GM12878 (cell line): ENCODE data around the gene KPNA5. TPM values are rescaled to one million over a fixed set of nuclear protein-coding genes. Genes with fewer than 3 reads are reported as not detected.
"Not testable (repeated sequence)": the region's sequence is repeated elsewhere in the genome, so short reads cannot be mapped to it uniquely, and the experiment has no call there.

Experiments
- ATAC-seq: fragments of 200-7000 bp; cut with Tn5 transposase; 3 replicates; pipeline ENCODE4 v1.9.1; 2020; ENCODE audit warnings: mild to moderate bottlenecking, moderate library complexity
- BruUV-seq: library from RNA; stranded (reverse); fragments of 400-500 nt; replicated peaks from 2 replicates; lab custom pipeline; 2021; lab: Mats Ljungman, UMichigan
- CTCF ChIA-PET: fragments of 300-600 bp; sonication (Branson Sonifier 250); formaldehyde crosslinking; extraction: SDS; loops from one replicate; lab custom pipeline; 2021; ENCODE audit warnings: inconsistent platforms; lab: Yijun Ruan, JAX
- POLR2A ChIA-PET: fragments of 350-600 bp; formaldehyde crosslinking; extraction: SDS; loops from one replicate; lab custom pipeline; 2021; ENCODE audit warnings: inconsistent platforms; lab: Charles Lee
- RAD21 ChIA-PET: fragments of 300-600 bp; sonication (Branson Sonifier 250); formaldehyde crosslinking; loops from one replicate; lab custom pipeline; 2023; ENCODE audit warnings: antibody characterized with exemption; ENCODE audit not compliant: unreplicated experiment; lab: Charles Lee
- SMC1A ChIA-PET: fragments of 300-600 bp; sonication (Branson Sonifier 250); formaldehyde crosslinking; loops from one replicate; lab custom pipeline; 2023; ENCODE audit not compliant: unreplicated experiment, uncharacterized antibody; lab: Charles Lee
- DNase-seq: peaks from one replicate; pipeline ENCODE4 v3.0.0-alpha.2; 2011; ENCODE audit warnings: low read depth, low spot score
- FAIRE-seq: peaks from 3 replicates; lab custom pipeline; 2011; peaks lifted over from hg19 to GRCh38; lab: Jason Lieb, UNC
- H2AFZ ChIP-seq: 2 replicates; pipeline ENCODE4 v1.6.0; 2011; ENCODE audit warnings: low read depth, low read length, control low read depth; ENCODE audit not compliant: control insufficient read depth
- H3K27ac ChIP-seq: 2 replicates; pipeline ENCODE4 v1.5.1; 2011; ENCODE audit warnings: control low read depth; ENCODE audit not compliant: control insufficient read depth, insufficient read depth
- H3K27me3 ChIP-seq, 2 experiments: replicated peaks in 1 of 2; 2 replicates each; pipeline versions ENCODE4 v1.6.0 to v1.6.1; 2011; ENCODE audit warnings: low read length in 1 of 2; ENCODE audit not compliant: control insufficient read depth in 2 of 2, insufficient read depth in 2 of 2
- H3K36me3 ChIP-seq, 2 experiments: 2 replicates each; pipeline ENCODE4 v1.5.1; 2011; ENCODE audit warnings: low read length in 1 of 2; ENCODE audit not compliant: control insufficient read depth in 2 of 2, insufficient read depth in 2 of 2
- H3K4me1 ChIP-seq: 2 replicates; pipeline ENCODE4 v1.6.1; 2011; ENCODE audit warnings: mild to moderate bottlenecking, low read length, moderate library complexity, mixed read lengths; ENCODE audit not compliant: control insufficient read depth, insufficient read depth
- H3K4me2 ChIP-seq: 2 replicates; pipeline ENCODE4 v1.6.0; 2011; ENCODE audit warnings: control low read depth; ENCODE audit not compliant: control insufficient read depth, insufficient read depth
- H3K4me3 ChIP-seq: fragments of 200-600 bp; sonication (generic); 2 replicates; pipeline ENCODE4 v1.5.1; 2016
- H3K79me2 ChIP-seq: 2 replicates; pipeline ENCODE4 v1.6.0; 2011; ENCODE audit warnings: low read length; ENCODE audit not compliant: control insufficient read depth, insufficient read depth
- H3K9ac ChIP-seq: 2 replicates; pipeline ENCODE4 v1.8.0; 2011; ENCODE audit warnings: low read length, control low read depth, mixed read lengths; ENCODE audit not compliant: control insufficient read depth, insufficient read depth
- H3K9me3 ChIP-seq: replicated peaks from 3 replicates; pipeline ENCODE4 v1.5.1; 2011; ENCODE audit warnings: mild to moderate bottlenecking, low read length; ENCODE audit not compliant: control insufficient read depth, insufficient read depth
- H4K20me1 ChIP-seq: 2 replicates; pipeline ENCODE4 v1.6.0; 2011; ENCODE audit not compliant: control insufficient read depth, insufficient read depth
- ATF7 ChIP-seq: fragments of 450-650 bp; IDR thresholded peaks from 2 replicates; pipeline ENCODE4 v1.6.1; 2016; ENCODE audit warnings: low read depth, mild to moderate bottlenecking
- BRCA1 ChIP-seq: IDR thresholded peaks from 2 replicates; pipeline ENCODE4 v1.6.1; 2011; ENCODE audit warnings: low read depth, low read length, improper control_type of control experiment
- IRF4 ChIP-seq: IDR thresholded peaks from 2 replicates; pipeline ENCODE4 v1.6.1; 2011; ENCODE audit warnings: low read depth, low read length
- JUNB ChIP-seq: IDR thresholded peaks from 2 replicates; pipeline ENCODE4 v1.6.1; 2016; ENCODE audit warnings: antibody characterized with exemption, mild to moderate bottlenecking
- SIN3A ChIP-seq: IDR thresholded peaks from 2 replicates; pipeline ENCODE4 v1.6.1; 2012; ENCODE audit warnings: low read depth, low read length, improper control_type of control experiment
- ZNF622 ChIP-seq: fragments of 450-650 bp; IDR thresholded peaks from 2 replicates; pipeline ENCODE4 v1.6.1; 2017; ENCODE audit warnings: mild to moderate bottlenecking, inconsistent platforms
- WGBS: methylation state at CpG from one replicate; pipeline ENCODE4 v1.1.6; 2016; ENCODE audit warnings: low lambda C conversion rate; ENCODE audit not compliant: insufficient replicate concordance, insufficient coverage; ENCODE audit errors: missing lambda C conversion rate; 5-methylcytosine and 5-hydroxymethylcytosine counted together
- in situ Hi-C: fragments of 300-500 bp; cut with MboI; formaldehyde crosslinking; loops from 9 replicates; pipeline ENCODE4 v1.14.3; 2018; ENCODE audit warnings: mixed read lengths
- intact Hi-C: fragments of 100-400 bp; cut with micrococcal nuclease; formaldehyde crosslinking; loops from one replicate; pipeline ENCODE4 v1.14.2; 2022; ENCODE audit not compliant: unreplicated experiment
- polyA plus RNA-seq, 11 experiments: library from polyadenylated mRNA; depleted of rRNA in 4 of 11; unstranded in 6 of 11; stranded (reverse) in 5 of 11; fragments of >200 nt; fragmentation: Nextera tagmentation in 4 of 11; fragmentation: Illumina TruSeq in 1 of 11; extraction: Ambion mirVana in 4 of 11; extraction: Trizol in 1 of 11; gene quantifications; 1 replicate in 1 of 11; 2 replicates in 10 of 11; pipeline versions ENCODE4 v1.2.1 to v1.2.3, GENCODE V29; 2011 to 2016; ENCODE audit warnings: inconsistent platforms in 2 of 11, missing spikeins in 2 of 11, low read depth in 1 of 11
- total RNA-seq, 4 experiments: library from RNA; depleted of rRNA in 3 of 4; stranded (reverse); fragments of >200 nt in 3 of 4; fragmentation: Illumina TruSeq in 1 of 4; extraction: Trizol in 1 of 4; gene quantifications; 2 replicates each; pipeline versions ENCODE4 v1.2.1 to v1.2.3, GENCODE V29; 2013 to 2021
- TF ChIP-seq, protein P1 (sequence below), 3 experiments: IDR thresholded peaks in 2 of 3; conservative IDR thresholded peaks in 1 of 3; 2 replicates each; pipeline ENCODE4 v1.5.1; 2011; ENCODE audit warnings: low read depth in 3 of 3, low read length in 3 of 3, mild to moderate bottlenecking in 3 of 3, control low read depth in 2 of 3, moderate library complexity in 2 of 3, inconsistent platforms in 1 of 3, mixed read lengths in 1 of 3; ENCODE audit not compliant: control insufficient read depth in 2 of 3, insufficient read depth in 1 of 3; ENCODE audit errors: extremely low read depth in 1 of 3

KPNA5 gene
- total and polyA plus RNA-seq, 10 of the 15 experiments (the other 5 are each of a cell fraction or from before 2014, with no cell fraction given) = 1.9 to 7.6 (median 4.5) TPM

DNA sequence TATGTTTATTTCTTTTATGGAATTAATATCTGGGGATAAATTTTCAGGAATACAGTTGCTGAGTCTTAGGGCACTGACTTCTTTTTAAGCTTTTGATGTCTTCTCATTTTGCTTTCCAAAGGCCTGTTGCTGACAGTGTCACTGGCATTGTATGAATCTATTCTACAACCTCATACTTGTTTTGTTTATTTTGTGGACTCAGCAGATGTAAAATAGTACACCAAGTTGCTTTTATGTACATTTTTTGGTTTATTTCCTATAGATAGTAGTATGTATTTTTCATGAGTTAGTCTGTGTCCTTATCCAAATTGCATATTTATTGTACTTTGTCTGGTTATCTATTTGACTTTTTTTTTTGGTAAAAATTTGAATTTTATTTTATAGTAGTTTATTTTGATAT, 49.5 kb downstream of the KPNA5 start:
- H3K36me3 ChIP-seq = no peaks in the 10 kb centered on the region
- in situ Hi-C loops (no loop called here), intact Hi-C loops (no loop called here)
- RAD21 ChIA-PET = no interaction called here
- CTCF ChIA-PET = no interaction called here
- H2AFZ ChIP-seq = no peak overlapping the region
- no peaks in the 10 kb centered on the region for H3K4me1 ChIP-seq
- H3K9me3 ChIP-seq = no peaks in the 10 kb centered on the region
- no peaks in the 10 kb centered on the region for H3K79me2 ChIP-seq
- no peak for DNase-seq
- TF ChIP-seq JUNB (no peak), ZNF622 (no peak), SIN3A (no peak)
- H3K9ac ChIP-seq = no peak overlapping the region
- H3K27me3 ChIP-seq = no peaks in the 10 kb centered on the region
- SMC1A ChIA-PET = interaction anchor here (1.1 kb wide), 1 partner anchor 14 kb away, joined by 4 read pairs; no protein-coding TSS in a partner anchor
- H3K4me3 ChIP-seq = no peak overlapping the region
- POLR2A ChIA-PET = no interaction called here
- no peak overlapping the region for H3K27ac ChIP-seq
- no TSS peak for BruUV-seq
- H3K4me2 ChIP-seq = no peak overlapping the region
- FAIRE-seq = no peak
- no peak for ATAC-seq
- no peaks in the 10 kb centered on the region for H4K20me1 ChIP-seq

DNA sequence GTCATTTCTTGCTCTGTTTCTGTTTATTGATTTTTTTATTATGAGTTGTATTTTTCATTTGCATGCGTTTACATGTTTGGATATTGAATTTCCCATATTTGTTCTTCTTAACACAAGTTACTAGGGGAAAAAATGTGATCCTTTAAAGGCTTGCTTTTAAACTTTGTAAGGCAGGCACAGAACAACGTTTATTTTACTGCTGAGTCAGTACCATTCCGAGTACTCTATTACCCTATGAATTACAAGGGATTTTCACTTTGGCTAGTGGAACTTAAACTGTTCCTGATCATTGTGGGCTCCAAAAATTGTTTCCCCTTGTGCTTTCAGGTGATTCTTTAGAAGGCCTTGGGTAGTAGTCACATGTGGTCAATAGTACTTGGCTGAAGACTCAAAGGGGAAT, 56.0 kb downstream of the KPNA5 start:
- no peak overlapping the region for H3K4me2 ChIP-seq
- TF ChIP-seq, protein P1, sequence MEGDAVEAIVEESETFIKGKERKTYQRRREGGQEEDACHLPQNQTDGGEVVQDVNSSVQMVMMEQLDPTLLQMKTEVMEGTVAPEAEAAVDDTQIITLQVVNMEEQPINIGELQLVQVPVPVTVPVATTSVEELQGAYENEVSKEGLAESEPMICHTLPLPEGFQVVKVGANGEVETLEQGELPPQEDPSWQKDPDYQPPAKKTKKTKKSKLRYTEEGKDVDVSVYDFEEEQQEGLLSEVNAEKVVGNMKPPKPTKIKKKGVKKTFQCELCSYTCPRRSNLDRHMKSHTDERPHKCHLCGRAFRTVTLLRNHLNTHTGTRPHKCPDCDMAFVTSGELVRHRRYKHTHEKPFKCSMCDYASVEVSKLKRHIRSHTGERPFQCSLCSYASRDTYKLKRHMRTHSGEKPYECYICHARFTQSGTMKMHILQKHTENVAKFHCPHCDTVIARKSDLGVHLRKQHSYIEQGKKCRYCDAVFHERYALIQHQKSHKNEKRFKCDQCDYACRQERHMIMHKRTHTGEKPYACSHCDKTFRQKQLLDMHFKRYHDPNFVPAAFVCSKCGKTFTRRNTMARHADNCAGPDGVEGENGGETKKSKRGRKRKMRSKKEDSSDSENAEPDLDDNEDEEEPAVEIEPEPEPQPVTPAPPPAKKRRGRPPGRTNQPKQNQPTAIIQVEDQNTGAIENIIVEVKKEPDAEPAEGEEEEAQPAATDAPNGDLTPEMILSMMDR (IDR thresholded peaks at IDR 0.05 in 2 of 3, conservative IDR thresholded peaks at IDR 0.05 in 1 of 3; ENCODE audit: control insufficient read depth in 2 of 3, extremely low read depth in 1 of 3, insufficient read depth in 1 of 3, low read depth in 3 of 3, low read length in 3 of 3) = no peak
- TF ChIP-seq BRCA1 (no peak), IRF4 (no peak), ATF7 (no peak)
- TF ChIP-seq, all 136 proteins: peak for 0
- WGBS = 100% methylated on average over 3 of the region's 3 CpGs
- in situ Hi-C loops = no loop called here
- BruUV-seq = no TSS peak
- no peaks in the 10 kb centered on the region for H3K27me3 ChIP-seq
- ChIA-PET SMC1A (interaction anchor here (1.1 kb wide), 1 partner anchor 24 kb away, joined by 4 read pairs; no protein-coding TSS in a partner anchor), POLR2A (no interaction called here), CTCF (no interaction called here), RAD21 (no interaction called here)
- H3K9me3 ChIP-seq = no peaks in the 10 kb centered on the region
- ATAC-seq (no peak), FAIRE-seq (no peak), DNase-seq (no peak)
- H2AFZ ChIP-seq = no peak overlapping the region
- H3K4me1 ChIP-seq = no peaks in the 10 kb centered on the region
- H3K4me3 ChIP-seq = no peak overlapping the region
- H3K27ac ChIP-seq = no peak overlapping the region
- no peaks in the 10 kb centered on the region for H3K36me3 ChIP-seq
- H4K20me1 ChIP-seq = no peaks in the 10 kb centered on the region
- no peak overlapping the region for H3K9ac ChIP-seq
- H3K79me2 ChIP-seq = no peaks in the 10 kb centered on the region
- intact Hi-C loops = no loop called here

DNA sequence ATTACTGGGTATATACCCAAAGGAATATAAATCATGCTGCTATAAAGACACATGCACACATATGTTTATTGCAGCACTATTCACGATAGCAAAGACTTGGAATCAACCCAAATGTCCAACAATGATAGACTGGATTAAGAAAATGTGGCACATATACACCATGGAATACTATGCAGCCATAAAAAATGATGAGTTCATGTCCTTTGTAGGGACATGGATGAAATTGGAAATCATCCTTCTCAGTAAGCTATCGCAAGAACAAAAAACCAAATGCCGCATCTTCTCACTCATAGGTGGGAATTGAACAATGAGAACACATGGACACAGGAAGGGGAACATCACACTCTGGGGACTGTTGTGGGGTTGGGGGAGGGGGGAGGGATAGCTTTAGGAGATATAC, 59.5 kb downstream of the KPNA5 start:
- H3K4me2 ChIP-seq, H4K20me1 ChIP-seq, POLR2A ChIA-PET, FAIRE-seq, H3K27me3 ChIP-seq, H2AFZ ChIP-seq, CTCF ChIA-PET, H3K4me1 ChIP-seq, H3K4me3 ChIP-seq, H3K9ac ChIP-seq, DNase-seq, SMC1A ChIA-PET, BruUV-seq, RAD21 ChIA-PET, H3K79me2 ChIP-seq, H3K36me3 ChIP-seq, H3K9me3 ChIP-seq, intact Hi-C loops, ATAC-seq, H3K27ac ChIP-seq, in situ Hi-C loops: not testable (repeated sequence)
- 85% methylated on average over 3 of the region's 3 CpGs for WGBS
